ENCODE data around the gene MUTYH.

MUTYH gene

GRCh38 chr1:45282351-45282750, 57.9 kb downstream of the MUTYH start:
- DNase-seq = no peak

More at GRCh38 chr1:45282351-45282750, 57.9 kb downstream of the MUTYH start:
- no peak overlapping the region for H3K4me3 ChIP-seq (ENCODE audit: low read depth, low read length)
- H3K27me3 ChIP-seq = no peaks in the 10 kb centered on the region
- H3K9me3 ChIP-seq = no peaks in the 10 kb centered on the region
- H3K4me1 ChIP-seq = no peaks in the 10 kb centered on the region
- TF ChIP-seq, protein P1, sequence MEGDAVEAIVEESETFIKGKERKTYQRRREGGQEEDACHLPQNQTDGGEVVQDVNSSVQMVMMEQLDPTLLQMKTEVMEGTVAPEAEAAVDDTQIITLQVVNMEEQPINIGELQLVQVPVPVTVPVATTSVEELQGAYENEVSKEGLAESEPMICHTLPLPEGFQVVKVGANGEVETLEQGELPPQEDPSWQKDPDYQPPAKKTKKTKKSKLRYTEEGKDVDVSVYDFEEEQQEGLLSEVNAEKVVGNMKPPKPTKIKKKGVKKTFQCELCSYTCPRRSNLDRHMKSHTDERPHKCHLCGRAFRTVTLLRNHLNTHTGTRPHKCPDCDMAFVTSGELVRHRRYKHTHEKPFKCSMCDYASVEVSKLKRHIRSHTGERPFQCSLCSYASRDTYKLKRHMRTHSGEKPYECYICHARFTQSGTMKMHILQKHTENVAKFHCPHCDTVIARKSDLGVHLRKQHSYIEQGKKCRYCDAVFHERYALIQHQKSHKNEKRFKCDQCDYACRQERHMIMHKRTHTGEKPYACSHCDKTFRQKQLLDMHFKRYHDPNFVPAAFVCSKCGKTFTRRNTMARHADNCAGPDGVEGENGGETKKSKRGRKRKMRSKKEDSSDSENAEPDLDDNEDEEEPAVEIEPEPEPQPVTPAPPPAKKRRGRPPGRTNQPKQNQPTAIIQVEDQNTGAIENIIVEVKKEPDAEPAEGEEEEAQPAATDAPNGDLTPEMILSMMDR (IDR thresholded peaks at IDR 0.05; ENCODE audit: low read depth, low read length) = no peak
- no peaks in the 10 kb centered on the region for H3K36me3 ChIP-seq

All from BE2C (cell line).